T-helper 1 cell treated with Interleukin-12 subunit alpha and Interleukin-12 subunit beta and Interleukin-4 antibody, amounts not matched to agents 30 ng/mL and 1 ng/mL, for 36 hours (primary cell): ENCODE results near the gene RHOJ. TPM values are rescaled to one million over a fixed set of nuclear protein-coding genes. Genes with fewer than 3 reads are reported as not detected.
"Not testable (repeated sequence)": the region's sequence is repeated elsewhere in the genome, so short reads cannot be mapped to it uniquely, and the experiment has no call there.

ENCODE experiments used
- intact Hi-C: fragments of 100-400 bp; cut with micrococcal nuclease; formaldehyde crosslinking; loops from one replicate; pipeline ENCODE4 v1.15.1; 2024
- total RNA-seq: library from RNA; stranded (reverse); gene quantifications from 2 replicates; pipeline ENCODE4 v1.2.3, GENCODE V29; 2022

RHOJ gene
- not detected in 2 replicates for total RNA-seq

GRCh38 chr14:63204407-63205043, at the start of gene RHOJ:
TSS of gene RHOJ (plus strand) at chr14:63204443. CDS start at chr14:63204870, 427 bp downstream.
- intact Hi-C loops = no loop called here

- intact Hi-C loops = no loop called here
Observed at GRCh38 chr14:63155511-63156185, 48.6 kb upstream of the RHOJ start.

GRCh38 chr14:63157195-63157594, 47.0 kb upstream of the RHOJ start:
- intact Hi-C loops = no loop called here

- intact Hi-C loops = no loop called here
Observed at GRCh38 chr14:63163306-63163705, 40.9 kb upstream of the RHOJ start.

GRCh38 chr14:63164108-63164683, 40.0 kb upstream of the RHOJ start:
- intact Hi-C loops = no loop called here

- intact Hi-C loops = not testable (repeated sequence)
Observed at GRCh38 chr14:63165267-63165666, 39.0 kb upstream of the RHOJ start.

- intact Hi-C loops = no loop called here
Observed at GRCh38 chr14:63167044-63167443, 37.2 kb upstream of the RHOJ start.

GRCh38 chr14:63174760-63175191, 29.5 kb upstream of the RHOJ start:
- intact Hi-C loops = loop anchor here (2.0 kb wide), 1 partner anchor 102 kb away; no protein-coding TSS in a partner anchor

GRCh38 chr14:63175531-63175930, 28.7 kb upstream of the RHOJ start:
- intact Hi-C loops = loop anchor here (2.0 kb wide), 1 partner anchor 101 kb away; no protein-coding TSS in a partner anchor

- intact Hi-C loops = no loop called here
Observed at GRCh38 chr14:63178912-63179311, 25.3 kb upstream of the RHOJ start.

- intact Hi-C loops = no loop called here
Observed at GRCh38 chr14:63179383-63179782, 24.9 kb upstream of the RHOJ start.

GRCh38 chr14:63180011-63180410, 24.2 kb upstream of the RHOJ start:
- intact Hi-C loops = no loop called here

GRCh38 chr14:63182968-63183367, 21.3 kb upstream of the RHOJ start:
- intact Hi-C loops = no loop called here

GRCh38 chr14:63186453-63186852, 17.8 kb upstream of the RHOJ start:
- intact Hi-C loops = no loop called here

- intact Hi-C loops = no loop called here
Observed at GRCh38 chr14:63191211-63191610, 13.0 kb upstream of the RHOJ start.

GRCh38 chr14:63192085-63192484, 12.2 kb upstream of the RHOJ start:
- intact Hi-C loops = no loop called here

- intact Hi-C loops = no loop called here
Observed at GRCh38 chr14:63193236-63193635, 11.0 kb upstream of the RHOJ start.

- intact Hi-C loops = no loop called here
Observed at GRCh38 chr14:63200035-63200740, 4.1 kb upstream of the RHOJ start.

GRCh38 chr14:63200767-63201166, 3.5 kb upstream of the RHOJ start:
- intact Hi-C loops = no loop called here

GRCh38 chr14:63203015-63203414, 1.2 kb upstream of the RHOJ start:
- intact Hi-C loops = no loop called here

GRCh38 chr14:63203618-63204406, 431 bp upstream of the RHOJ start:
- intact Hi-C loops = no loop called here
